HG03097 (cell line): ENCODE measurements around the gene SIDT2.
"Not testable (repeated sequence)": the region's sequence is repeated elsewhere in the genome, so short reads cannot be mapped to it uniquely, and the experiment has no call there.

Experiments used
- ATAC-seq: cut with Tn5 transposase; IDR thresholded peaks from one replicate; pipeline ENCODE4 v1.9.1; 2021; ENCODE audit not compliant: unreplicated experiment, low FRiP score

SIDT2 gene

DNA sequence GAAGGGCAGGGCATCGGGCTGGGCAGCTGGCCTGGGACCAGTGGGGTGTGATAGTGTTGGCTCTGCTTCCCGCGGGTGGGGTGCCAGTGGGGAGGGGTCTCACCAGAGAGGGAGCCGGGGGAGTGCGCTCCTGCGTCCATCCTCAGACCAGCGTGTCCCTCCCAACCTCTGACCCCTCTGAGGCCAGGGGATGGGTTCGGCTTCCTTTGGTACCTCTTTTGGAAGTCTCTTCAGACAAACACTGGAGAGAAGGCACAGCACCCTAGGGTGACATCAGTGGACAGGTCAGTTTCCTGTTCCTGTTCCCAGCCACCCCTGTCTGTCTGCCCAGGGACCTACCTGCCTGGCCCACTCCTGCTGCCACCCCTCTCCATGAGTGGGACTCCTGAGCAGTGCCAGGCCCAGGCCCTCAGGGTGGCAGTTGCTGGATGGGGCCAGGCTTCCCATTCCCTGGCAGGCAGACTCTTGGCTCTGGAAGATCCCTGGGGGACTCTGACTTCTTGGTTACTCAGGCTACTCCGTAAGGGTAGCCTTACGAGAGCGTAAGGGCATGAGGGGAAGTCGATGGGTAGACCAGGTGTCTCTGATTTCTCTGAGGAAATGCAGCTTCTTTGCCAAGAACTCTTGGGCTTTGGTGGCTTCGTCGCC is 23.2 kb downstream of the SIDT2 start:
- ATAC-seq: no peak

DNA sequence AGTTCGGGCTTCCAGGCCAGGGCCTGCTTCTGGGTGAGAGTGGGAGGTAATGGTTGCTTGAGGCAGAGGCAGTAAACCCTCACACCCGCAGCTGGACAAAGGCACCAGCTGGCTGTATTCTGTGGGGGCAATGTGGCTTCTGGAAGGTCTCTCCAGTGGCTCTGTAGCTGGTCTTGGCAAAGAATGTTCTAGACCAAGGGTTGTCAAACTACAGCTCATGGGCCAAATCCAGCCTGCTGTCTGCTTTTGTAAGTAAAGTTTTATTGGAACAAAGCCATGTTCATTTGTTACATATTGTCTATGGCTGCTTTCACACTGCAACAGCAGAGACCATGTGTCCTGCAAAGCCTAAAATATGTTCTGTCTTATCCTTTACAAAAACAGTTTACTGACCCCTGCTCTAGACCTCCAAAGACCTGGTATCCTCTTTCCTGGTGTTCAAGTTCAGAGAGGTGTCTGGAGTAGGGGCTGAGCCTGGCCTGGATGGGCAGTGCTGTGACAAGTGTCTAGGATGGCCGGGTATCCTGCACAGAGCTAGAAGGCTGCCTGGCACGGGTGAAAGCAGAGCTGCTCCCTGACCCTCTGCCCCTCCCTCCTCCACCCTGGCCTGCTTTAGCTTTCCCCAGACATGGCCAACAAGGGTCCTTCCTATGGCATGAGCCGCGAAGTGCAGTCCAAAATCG is 24.0 kb downstream of the SIDT2 start:
- no peak for ATAC-seq

DNA sequence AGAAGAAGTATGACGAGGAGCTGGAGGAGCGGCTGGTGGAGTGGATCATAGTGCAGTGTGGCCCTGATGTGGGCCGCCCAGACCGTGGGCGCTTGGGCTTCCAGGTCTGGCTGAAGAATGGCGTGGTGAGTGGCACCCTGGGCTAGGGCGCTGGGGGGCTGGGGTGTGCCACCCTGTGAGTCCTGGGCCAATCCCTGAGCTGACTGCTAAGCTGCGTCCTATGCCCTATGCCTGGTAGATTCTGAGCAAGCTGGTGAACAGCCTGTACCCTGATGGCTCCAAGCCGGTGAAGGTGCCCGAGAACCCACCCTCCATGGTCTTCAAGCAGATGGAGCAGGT is 24.5 kb downstream of the SIDT2 start:
- no peak for ATAC-seq

DNA sequence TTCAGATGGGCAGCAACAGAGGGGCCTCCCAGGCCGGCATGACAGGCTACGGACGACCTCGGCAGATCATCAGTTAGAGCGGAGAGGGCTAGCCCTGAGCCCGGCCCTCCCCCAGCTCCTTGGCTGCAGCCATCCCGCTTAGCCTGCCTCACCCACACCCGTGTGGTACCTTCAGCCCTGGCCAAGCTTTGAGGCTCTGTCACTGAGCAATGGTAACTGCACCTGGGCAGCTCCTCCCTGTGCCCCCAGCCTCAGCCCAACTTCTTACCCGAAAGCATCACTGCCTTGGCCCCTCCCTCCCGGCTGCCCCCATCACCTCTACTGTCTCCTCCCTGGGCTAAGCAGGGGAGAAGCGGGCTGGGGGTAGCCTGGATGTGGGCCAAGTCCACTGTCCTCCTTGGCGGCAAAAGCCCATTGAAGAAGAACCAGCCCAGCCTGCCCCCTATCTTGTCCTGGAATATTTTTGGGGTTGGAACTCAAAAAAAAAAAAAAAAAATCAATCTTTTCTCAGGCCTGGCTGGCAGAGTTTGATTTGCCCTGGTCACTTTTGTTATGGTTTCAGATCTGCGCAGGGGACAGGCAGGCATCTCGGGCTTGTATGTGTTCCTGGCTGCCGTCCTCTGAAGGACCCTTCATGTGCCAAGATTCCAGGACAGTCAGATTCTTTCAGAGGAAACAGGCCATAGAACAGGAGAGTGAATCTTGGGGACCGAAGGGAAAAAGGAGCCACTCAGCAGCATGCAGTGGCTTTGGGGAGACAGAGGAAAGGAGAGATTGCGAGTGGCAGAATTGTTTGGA is 25.9 kb downstream of the SIDT2 start:
- ATAC-seq: no peak

DNA sequence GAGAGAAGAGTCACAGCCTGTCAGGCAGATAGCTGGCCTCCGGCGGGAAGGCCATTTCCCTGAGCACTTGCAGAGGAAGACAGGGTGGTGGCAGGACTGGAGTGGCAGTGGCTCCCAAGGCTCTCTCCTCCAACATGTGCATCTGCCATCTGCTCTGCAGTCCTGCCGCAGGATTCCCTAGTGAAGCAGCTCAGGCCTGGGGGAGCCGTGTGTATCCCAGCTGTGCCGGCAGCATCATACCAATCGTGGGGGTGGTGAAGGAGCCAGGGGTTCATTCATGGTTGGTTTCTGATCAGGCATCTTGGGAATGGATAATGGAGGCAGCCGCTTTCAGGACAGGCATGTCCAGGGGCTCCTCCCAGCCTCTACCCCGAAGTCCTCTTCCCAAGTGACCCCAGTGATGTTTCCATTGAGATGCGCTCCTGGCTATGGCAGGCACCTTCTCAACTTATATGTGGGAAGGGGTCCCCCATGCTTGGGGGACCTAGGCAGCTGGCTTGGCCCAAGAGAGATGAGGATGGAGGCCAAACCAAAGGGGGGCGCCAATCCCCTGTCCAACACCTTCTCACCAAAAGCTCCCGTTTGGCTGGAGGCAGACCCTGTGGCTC is 26.8 kb downstream of the SIDT2 start:
- ATAC-seq: no peak

DNA sequence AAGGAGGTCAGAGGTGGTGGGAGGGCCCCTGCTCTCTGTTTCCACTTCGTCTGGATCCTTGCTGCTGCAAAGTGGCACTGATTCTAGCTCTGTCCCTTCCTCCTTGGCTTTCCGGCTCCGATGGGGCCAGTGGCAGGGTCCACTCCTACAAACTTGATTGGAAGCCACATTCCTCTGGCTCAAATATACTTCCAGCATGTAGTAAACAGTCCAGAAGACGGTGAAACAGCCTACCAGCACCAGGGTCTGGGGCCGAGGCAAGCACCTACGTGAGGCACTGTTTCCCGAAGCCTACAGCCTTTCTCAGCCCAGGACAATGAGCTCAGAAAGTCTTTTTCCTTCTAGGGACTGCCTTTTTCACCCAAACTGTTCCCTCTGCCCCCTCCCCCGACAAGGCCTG is 27.6 kb downstream of the SIDT2 start:
- not testable (repeated sequence) for ATAC-seq

DNA sequence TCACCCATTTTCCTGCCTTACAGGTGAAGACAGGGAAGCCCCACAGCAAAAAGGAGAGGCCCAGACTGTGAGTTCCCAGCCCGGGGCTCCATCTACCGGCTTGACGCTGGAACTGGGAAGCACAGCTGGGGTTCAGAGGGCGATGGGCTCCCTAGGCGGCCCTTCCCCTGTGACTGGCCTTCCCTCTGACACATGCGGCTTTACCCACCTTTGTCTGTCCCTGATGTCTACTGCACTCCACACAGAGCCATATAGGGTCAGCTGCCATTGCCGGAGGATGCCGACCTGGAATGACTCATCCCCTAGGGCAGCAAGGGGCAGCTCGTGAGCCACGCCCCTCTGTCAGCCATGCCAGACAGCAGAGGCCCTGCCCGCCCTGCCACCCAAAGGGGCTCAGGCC is 28.3 kb downstream of the SIDT2 start:
- not testable (repeated sequence) for ATAC-seq

DNA sequence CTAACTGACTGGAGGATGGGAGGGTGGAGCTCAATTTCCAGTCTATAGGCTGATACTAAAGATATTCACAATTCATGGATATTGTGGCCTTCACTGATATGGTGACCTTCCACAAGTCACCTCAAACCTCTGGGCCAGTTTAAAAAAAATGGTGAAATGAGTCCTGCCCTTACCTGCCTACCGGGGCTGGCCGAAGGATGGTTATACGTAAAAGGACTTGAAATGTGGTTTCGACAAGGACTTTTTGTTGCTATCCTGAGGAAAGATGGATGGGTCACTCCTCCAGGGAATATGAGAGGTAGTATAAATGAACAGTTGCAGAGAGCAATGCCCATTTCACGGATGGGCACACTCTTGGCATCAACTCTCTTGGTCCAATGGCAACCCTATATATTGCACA is 28.9 kb downstream of the SIDT2 start:
- not testable (repeated sequence) for ATAC-seq

DNA sequence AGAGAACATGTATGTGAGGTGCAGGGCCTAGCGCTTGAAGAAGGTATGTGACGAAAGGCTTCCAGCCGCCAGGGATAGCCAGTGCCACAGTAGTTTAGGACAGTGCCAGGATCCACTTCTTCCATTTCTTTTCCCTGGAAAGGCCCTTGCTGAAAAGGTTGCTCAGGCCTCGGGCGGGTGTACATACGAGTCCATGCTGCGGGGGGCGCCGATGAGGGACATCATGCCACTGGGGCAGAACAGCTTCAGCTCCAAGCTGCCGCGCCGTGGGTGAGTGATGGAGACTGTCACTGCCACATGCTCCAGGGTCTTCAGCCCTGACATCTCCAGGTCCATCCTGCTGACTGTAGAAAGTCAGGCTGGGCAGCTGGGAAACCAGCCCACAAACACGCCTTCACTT is 30.2 kb downstream of the SIDT2 start:
- ATAC-seq: not testable (repeated sequence)

DNA sequence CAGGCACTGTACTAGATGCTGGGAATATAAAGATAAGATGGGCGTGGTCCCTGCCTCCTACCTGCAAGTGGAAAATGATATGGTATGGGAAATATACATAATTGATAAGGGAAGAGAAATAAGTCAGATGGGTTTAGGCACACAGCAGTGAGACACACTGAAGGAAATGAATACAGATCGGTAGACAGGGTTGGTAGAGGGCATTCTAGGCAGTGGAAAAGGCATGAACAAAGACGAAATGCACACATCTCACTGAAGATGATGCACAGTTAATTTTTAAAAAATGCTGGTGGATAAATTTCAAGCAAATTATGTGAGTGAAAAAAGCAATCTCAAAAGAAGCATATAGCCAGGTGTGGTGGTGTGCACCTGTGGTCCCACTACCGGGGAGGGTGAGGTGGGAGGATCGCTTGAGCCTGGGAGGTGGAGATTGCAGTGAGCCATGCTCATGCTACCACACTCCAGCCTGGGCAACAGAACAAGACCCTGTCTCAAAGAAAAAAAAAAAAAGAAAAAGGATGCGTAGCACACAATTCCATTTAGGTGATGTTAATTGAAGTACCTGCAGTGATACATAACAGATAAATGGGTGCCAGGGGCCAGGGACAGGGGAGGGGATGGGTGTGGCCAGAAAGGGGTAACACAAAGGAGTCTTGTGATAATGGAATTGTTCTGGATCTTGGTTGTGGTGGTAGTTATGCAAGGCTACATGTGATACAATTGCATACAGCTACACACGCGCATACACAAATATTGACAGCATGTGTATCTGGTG is 31.0 kb downstream of the SIDT2 start:
- not testable (repeated sequence) for ATAC-seq

DNA sequence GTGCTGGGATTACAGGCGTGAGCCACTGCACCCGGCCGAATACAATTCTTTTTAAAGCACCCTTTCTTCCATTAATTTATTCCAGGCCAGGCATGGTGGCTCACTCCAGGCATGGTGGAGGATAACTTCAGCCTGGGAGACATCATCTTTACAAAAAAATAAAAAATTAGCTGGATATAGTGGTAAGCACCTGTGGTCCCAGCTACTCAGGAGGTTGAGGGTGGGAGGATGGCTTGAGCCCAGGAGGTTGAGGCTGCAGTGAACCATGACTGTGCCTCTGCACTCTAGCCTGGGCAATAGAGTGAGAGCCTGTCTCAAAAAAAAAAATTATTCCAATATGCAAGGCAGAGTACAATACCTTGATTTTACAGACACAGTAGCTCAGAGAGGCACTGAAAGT is 32.1 kb downstream of the SIDT2 start:
- ATAC-seq: no peak

DNA sequence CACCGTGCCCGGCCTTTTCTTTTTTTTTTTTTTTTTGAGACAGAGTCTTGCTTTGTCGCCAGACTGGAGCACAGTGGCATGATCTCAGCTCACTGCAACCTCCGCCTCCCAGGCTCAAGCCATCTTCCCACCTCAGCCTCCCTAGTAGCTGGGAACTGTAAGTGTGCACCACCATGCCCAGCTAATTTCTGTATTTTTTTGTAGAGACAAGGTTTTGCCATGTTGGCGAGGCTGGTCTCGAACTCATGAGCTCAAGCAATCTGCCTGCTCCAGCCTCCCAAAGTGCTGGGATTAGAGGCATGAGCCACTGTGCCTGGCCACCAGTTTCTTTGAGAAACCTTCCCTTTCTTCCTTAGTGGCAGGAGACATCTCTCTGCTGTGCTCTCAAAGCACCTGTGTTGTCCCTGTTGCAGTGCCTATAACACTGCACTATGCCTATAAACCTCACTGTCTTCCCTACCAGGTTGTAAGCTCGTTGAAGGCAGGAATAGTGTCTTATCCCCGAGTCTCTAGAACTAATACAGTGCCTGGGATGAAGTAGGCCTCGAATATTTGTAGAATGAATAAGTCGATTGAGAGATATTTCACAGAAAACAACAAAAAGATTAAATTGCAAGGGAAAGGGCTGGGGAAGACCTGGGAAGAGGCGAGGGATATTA is 34.3 kb downstream of the SIDT2 start:
- no peak for ATAC-seq

DNA sequence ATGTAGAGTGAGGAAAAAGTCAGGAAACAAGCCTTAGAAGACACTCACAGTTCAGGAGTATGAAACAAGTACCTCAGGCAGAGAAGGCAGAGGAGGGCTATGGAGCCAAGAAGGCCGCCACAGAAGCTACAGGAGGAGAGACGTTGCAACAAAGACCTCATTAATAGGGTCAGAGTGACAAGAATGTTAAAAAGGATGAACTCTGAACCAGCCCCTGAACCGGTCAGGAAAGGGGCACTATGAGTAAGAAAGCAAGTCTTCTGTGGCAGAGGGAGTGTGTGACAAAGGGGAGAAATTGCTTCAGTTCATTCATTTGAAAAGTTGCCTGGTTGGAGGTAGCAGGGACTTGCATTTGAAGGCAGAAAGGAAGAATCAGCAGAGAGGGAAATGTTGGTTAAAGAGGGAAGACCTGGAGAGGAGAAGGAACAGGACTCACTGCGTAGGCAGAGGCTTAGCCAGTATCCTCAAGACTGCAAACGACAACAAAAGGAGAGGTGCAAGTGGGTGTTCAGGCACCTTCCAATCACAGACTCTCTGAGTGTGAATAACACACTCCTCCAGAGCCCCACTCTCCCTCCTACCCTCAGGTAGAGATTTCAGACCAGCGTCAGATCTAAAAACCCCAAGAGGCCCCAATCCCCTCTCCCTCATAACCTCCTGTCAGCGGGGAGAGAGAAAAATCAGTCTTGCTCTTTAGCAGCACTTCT is 36.0 kb downstream of the SIDT2 start:
- ATAC-seq: no peak

DNA sequence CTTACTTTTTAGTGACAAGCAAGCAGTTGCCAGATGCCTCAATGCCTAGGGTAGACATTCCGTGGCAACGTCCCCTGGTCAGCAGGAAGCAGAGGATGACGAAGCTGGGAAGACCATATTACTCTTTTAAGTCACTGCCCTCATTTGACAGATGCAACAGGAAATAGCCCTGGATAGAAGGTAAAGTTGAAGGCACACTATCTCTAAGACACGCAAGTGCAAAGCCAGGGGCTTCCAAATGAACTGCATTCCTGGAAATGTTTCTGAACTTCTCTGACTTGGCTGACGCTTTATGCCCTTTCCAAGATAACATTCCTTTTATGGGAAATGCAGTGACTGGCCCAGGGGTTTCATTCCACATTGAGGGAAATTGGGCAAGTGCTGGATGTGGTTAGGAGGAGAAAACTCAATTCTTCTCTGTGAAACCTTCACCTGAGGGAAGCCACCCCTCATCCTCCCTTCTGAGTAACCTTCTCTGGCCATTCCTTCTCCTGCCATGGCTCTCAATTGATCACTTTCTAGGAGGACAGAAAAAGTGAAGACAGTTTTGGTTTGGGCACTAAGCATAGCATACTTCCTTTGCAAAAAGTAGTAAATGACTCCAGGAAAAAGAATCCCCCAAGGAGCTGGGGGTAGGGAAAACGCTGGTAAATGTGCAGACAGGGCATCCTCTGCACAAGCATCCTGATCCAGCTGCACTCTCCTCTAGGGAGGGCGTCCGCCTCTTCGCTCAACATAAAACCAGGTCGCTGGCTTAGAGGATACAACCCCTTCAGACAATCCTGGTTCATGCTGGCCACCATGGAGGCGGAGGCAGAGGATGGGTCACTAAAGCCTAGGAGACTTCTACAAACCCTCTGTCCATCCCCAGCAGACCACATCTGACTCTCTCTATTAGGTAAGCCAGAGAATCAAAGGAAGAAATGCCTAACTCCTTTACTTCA is 38.9 kb downstream of the SIDT2 start:
- no peak for ATAC-seq

DNA sequence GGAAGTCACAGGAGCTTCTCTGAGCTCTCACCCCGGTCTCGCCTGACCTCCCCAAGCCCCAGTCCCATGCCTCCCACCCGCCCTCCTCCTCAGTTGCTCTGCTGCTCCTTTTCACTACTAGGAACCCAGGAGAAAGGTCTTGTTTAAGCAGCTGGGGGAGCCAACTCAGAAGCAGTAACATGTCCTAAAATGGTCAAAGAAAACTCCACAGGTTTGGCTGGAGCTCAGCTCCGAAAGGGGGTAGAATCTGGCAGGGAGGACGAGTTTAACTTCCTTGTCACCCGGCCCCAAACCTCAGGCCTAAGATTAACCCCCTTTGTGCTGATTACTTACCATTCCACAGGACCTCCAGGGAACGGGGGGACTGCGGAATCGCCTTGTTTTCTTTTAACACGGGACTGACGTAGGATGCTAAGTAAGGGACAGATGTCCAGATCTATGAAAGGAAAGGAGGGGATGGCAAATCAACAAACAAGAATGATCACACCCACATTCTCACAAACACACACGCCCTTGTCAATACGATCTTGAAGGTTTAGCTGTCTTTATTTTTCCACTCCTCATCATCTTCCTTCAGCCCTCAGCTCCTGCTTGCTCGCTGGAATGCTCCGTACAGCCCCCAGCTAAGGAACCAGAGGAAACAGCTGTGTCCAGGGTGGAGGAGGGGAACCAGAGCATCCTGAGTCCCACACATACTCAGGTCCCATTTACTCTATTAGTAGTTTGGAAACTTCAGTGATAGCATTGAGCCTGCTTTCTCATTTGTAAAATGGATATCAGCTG is 39.8 kb downstream of the SIDT2 start:
- ATAC-seq: no peak

DNA sequence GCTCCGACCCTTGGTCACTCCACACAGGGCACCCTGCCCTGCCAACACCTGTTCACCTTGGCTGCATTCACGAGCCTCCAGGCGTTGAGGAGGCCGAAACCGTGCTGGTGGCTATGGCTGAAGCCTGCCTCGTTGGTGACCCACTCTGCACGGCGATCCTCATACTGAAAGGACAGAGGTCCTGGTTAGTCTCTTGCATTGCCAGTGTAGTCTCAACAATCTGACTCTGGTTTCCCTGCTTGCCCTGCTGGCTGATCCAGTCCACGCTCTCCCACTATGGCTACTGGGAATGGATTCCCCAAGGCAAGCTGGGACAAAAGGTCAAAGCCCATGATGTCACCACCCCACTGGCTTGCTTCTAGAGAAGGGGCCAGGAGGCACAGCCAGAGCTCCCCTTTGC is 40.5 kb downstream of the SIDT2 start:
- ATAC-seq: no peak

DNA sequence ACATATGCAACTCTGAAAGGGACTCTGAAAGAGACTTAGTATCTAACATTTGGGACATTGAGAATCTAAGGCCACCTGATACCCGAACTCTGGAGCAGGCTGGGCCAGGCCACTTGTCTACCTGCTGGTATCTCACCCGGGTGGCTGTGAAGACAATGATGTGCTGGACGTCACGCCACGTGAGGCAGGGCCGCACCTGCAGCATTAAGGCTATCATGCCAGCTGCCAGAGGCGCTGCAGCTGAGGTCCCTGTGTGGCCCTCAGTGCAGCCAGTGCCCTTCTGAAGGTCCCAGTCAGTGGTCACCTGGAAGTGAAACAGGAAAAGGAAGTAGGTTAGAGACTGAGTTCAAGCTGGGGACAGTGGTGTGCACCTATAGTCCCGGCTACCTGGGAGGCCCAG is 40.9 kb downstream of the SIDT2 start:
- no peak for ATAC-seq

DNA sequence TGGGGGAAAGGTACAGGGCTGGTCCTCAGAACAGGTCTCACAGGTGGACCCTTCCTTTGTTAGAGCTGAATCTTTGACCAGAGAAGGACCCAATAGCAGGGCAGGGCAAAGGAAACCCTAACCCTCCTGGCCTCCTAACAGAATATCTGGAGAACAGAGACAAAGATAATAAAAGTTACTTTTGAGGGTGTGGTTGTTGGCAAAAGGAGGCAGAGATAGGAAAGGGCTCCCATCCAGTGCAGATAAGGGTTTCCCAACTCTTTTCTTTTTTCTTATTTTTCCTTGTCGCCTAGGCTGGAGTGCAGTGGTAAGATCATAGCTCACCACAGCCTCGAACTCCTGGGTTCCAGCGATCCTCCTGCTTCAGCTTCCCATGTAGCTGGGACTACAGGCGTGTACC is 41.5 kb downstream of the SIDT2 start:
- no peak for ATAC-seq
